HCT116 (cell line): ENCODE results near the gene POLK.

Experiments used
- EGR1 ChIP-seq: IDR thresholded peaks from 2 replicates; pipeline ENCODE4 v1.6.1; 2012; ENCODE audit warnings: low read depth
- EZH2 ChIP-seq: fragments of 200-600 bp; sonication (generic); IDR thresholded peaks from 2 replicates; pipeline ENCODE4 v1.6.1; 2017; ENCODE audit warnings: antibody characterized with exemption, mixed run types
- POLR2A ChIP-seq: IDR thresholded peaks from 2 replicates; pipeline ENCODE4 v1.7.0; 2011; ENCODE audit warnings: borderline replicate concordance; ENCODE audit not compliant: insufficient read depth, insufficient read length; ENCODE audit errors: extremely low read depth
- POLR2AphosphoS5 ChIP-seq: IDR thresholded peaks from 2 replicates; pipeline ENCODE4 v1.6.1; 2011; ENCODE audit warnings: mild to moderate bottlenecking, low read depth, low read length, moderate library complexity
- SIN3A ChIP-seq: IDR thresholded peaks from 2 replicates; pipeline ENCODE4 v1.6.1; 2012; ENCODE audit warnings: low read depth
- SRF ChIP-seq: IDR thresholded peaks from 2 replicates; pipeline ENCODE4 v1.6.1; 2012; ENCODE audit warnings: low read depth
- YY1 ChIP-seq: IDR thresholded peaks from 2 replicates; pipeline ENCODE4 v1.6.1; 2011; ENCODE audit warnings: low read length, low read depth, moderate library complexity, mild to moderate bottlenecking; ENCODE audit not compliant: insufficient replicate concordance; ENCODE audit errors: extremely low read depth
- ZFX ChIP-seq: fragments of 450-650 bp; IDR thresholded peaks from 2 replicates; pipeline ENCODE4 v1.6.1; 2017
- TF ChIP-seq, protein P1 (sequence below): IDR thresholded peaks from 2 replicates; pipeline ENCODE4 v1.6.1; 2012
- TF ChIP-seq, protein P2 (sequence below), 3 experiments: fragments of 200-600 bp in 1 of 3; sonication (generic) in 1 of 3; IDR thresholded peaks in 2 of 3; conservative IDR thresholded peaks in 1 of 3; 2 replicates each; pipeline ENCODE4 v1.5.1; 2012 to 2017; ENCODE audit warnings: low read depth in 2 of 3, low read length in 2 of 3, antibody characterized with exemption in 1 of 3, borderline replicate concordance in 1 of 3, control low read depth in 1 of 3, mild to moderate bottlenecking in 1 of 3, mixed read lengths in 1 of 3, mixed run types in 1 of 3, moderate library complexity in 1 of 3; ENCODE audit not compliant: insufficient read depth in 1 of 3
- TF ChIP-seq, protein P3 (sequence below): IDR thresholded peaks from 2 replicates; pipeline ENCODE4 v1.6.1; 2012; ENCODE audit warnings: low read depth
- TF ChIP-seq, protein P4 (sequence below): IDR thresholded peaks from 2 replicates; pipeline ENCODE4 v1.6.1; 2011; ENCODE audit warnings: mild to moderate bottlenecking, low read length, moderate library complexity; ENCODE audit not compliant: insufficient replicate concordance; ENCODE audit errors: extremely low read depth
- TF ChIP-seq, protein P5 (sequence below): IDR thresholded peaks from 2 replicates; pipeline ENCODE4 v1.6.1; 2012

DNA sequence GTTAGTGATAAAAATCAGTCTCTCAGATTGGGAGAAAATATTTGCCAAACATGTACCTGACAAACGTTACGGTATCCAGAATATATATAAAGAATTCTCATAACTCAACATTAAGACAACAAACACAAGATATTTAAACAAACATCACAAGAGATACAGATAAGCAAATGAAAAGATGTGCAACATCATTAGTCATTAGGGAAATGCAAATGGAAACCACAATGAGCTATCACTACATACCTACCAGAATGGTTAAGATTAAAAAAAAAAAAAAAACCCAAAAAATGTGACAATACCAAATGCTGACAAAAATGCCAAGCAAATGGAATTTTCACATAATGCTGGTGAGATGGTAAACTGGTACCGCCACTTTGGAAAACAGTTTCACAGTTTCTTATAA, 15.7 kb upstream of the POLK start:
- TF ChIP-seq, protein P1, sequence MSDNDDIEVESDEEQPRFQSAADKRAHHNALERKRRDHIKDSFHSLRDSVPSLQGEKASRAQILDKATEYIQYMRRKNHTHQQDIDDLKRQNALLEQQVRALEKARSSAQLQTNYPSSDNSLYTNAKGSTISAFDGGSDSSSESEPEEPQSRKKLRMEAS, result no peak
- TF ChIP-seq POLR2A, result no peak
- TF ChIP-seq, protein P2, sequence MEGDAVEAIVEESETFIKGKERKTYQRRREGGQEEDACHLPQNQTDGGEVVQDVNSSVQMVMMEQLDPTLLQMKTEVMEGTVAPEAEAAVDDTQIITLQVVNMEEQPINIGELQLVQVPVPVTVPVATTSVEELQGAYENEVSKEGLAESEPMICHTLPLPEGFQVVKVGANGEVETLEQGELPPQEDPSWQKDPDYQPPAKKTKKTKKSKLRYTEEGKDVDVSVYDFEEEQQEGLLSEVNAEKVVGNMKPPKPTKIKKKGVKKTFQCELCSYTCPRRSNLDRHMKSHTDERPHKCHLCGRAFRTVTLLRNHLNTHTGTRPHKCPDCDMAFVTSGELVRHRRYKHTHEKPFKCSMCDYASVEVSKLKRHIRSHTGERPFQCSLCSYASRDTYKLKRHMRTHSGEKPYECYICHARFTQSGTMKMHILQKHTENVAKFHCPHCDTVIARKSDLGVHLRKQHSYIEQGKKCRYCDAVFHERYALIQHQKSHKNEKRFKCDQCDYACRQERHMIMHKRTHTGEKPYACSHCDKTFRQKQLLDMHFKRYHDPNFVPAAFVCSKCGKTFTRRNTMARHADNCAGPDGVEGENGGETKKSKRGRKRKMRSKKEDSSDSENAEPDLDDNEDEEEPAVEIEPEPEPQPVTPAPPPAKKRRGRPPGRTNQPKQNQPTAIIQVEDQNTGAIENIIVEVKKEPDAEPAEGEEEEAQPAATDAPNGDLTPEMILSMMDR (IDR thresholded peaks at IDR 0.05 in 2 of 3, conservative IDR thresholded peaks at IDR 0.05 in 1 of 3; ENCODE audit: borderline replicate concordance in 1 of 3, insufficient read depth in 1 of 3, low read depth in 2 of 3, low read length in 2 of 3), result no peak
- TF ChIP-seq, protein P3, sequence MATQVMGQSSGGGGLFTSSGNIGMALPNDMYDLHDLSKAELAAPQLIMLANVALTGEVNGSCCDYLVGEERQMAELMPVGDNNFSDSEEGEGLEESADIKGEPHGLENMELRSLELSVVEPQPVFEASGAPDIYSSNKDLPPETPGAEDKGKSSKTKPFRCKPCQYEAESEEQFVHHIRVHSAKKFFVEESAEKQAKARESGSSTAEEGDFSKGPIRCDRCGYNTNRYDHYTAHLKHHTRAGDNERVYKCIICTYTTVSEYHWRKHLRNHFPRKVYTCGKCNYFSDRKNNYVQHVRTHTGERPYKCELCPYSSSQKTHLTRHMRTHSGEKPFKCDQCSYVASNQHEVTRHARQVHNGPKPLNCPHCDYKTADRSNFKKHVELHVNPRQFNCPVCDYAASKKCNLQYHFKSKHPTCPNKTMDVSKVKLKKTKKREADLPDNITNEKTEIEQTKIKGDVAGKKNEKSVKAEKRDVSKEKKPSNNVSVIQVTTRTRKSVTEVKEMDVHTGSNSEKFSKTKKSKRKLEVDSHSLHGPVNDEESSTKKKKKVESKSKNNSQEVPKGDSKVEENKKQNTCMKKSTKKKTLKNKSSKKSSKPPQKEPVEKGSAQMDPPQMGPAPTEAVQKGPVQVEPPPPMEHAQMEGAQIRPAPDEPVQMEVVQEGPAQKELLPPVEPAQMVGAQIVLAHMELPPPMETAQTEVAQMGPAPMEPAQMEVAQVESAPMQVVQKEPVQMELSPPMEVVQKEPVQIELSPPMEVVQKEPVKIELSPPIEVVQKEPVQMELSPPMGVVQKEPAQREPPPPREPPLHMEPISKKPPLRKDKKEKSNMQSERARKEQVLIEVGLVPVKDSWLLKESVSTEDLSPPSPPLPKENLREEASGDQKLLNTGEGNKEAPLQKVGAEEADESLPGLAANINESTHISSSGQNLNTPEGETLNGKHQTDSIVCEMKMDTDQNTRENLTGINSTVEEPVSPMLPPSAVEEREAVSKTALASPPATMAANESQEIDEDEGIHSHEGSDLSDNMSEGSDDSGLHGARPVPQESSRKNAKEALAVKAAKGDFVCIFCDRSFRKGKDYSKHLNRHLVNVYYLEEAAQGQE, result no peak
- TF ChIP-seq POLR2AphosphoS5, result no peak
- TF ChIP-seq YY1, result no peak
- no peak for TF ChIP-seq SIN3A
- TF ChIP-seq, protein P4, sequence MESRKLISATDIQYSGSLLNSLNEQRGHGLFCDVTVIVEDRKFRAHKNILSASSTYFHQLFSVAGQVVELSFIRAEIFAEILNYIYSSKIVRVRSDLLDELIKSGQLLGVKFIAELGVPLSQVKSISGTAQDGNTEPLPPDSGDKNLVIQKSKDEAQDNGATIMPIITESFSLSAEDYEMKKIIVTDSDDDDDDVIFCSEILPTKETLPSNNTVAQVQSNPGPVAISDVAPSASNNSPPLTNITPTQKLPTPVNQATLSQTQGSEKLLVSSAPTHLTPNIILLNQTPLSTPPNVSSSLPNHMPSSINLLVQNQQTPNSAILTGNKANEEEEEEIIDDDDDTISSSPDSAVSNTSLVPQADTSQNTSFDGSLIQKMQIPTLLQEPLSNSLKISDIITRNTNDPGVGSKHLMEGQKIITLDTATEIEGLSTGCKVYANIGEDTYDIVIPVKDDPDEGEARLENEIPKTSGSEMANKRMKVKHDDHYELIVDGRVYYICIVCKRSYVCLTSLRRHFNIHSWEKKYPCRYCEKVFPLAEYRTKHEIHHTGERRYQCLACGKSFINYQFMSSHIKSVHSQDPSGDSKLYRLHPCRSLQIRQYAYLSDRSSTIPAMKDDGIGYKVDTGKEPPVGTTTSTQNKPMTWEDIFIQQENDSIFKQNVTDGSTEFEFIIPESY, result no peak
- no peak for TF ChIP-seq EGR1
- no peak for TF ChIP-seq EZH2
- TF ChIP-seq ZFX, result no peak
- no peak for TF ChIP-seq SRF
- TF ChIP-seq, protein P5, sequence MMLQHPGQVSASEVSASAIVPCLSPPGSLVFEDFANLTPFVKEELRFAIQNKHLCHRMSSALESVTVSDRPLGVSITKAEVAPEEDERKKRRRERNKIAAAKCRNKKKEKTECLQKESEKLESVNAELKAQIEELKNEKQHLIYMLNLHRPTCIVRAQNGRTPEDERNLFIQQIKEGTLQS, result no peak
